T follicular helper cell (primary cell): ENCODE data around the gene RASSF8.

Experiments used
- DNase-seq: peaks from one replicate; pipeline ENCODE4 v3.0.0-alpha.2; 2020; ENCODE audit warnings: low read depth

The RASSF8 gene

GRCh38 chr12:25992026-25992782 is 33.7 kb downstream of the RASSF8 start:
- DNase-seq = no peak

DNA sequence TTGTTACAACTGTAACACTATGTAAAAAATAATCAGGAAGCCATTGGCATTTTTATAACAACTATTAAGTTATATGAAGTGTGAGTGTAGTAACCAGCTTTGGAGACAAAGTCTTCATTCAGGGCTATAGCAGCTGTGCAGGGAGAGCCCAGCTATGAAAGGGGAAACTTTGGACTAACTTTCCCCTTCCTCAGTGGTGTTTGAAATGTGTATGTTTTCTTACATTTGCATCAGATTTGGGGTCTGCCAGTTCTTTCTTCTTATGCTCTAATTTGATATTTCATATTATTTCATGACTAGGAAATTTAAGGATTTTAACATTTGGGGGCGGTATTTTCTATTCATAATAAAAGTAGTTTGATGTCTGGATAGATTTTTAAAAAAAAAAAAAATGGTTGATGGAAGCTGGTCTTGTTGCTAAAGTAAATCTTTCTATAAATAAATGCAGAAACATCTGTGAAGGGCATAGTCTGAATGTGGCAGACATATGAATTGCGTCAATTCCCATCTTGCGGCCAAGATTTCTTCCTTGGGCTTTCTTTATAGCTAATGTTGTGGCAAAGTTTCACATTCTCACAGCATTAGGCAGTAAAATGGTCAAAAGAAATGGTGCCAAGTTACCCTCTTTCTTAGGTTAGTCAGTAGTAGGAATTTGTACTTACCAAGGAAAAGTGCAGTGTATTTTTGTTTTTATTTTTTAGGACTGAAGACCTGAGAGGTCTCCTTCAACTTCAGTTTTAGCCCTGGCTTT is 35.6 kb downstream of the RASSF8 start:
- no peak for DNase-seq

- DNase-seq = no peak
Measured at GRCh38 chr12:25994901-25995625, 36.6 kb downstream of the RASSF8 start.

DNA sequence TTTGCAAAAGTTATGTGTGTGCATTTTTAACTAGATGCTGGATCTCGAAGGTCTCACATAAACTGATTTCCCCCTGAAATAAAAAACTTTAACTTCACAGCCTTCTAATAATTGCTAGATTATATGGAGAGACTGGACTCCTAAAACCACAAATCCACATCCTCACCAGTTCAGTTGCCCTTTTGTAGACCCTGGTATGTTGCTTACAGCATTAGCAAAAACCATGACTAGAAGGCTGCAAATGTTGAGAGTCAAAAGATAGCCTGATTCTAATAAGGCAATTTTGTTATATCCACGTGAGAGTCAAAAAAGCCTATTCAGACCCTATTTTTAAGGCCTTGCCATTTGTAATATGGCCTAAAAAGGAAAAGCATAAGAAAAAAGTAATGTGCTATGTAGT is 37.4 kb downstream of the RASSF8 start:
- no peak for DNase-seq

GRCh38 chr12:25996677-25997076 is 38.2 kb downstream of the RASSF8 start:
- DNase-seq = no peak

DNA sequence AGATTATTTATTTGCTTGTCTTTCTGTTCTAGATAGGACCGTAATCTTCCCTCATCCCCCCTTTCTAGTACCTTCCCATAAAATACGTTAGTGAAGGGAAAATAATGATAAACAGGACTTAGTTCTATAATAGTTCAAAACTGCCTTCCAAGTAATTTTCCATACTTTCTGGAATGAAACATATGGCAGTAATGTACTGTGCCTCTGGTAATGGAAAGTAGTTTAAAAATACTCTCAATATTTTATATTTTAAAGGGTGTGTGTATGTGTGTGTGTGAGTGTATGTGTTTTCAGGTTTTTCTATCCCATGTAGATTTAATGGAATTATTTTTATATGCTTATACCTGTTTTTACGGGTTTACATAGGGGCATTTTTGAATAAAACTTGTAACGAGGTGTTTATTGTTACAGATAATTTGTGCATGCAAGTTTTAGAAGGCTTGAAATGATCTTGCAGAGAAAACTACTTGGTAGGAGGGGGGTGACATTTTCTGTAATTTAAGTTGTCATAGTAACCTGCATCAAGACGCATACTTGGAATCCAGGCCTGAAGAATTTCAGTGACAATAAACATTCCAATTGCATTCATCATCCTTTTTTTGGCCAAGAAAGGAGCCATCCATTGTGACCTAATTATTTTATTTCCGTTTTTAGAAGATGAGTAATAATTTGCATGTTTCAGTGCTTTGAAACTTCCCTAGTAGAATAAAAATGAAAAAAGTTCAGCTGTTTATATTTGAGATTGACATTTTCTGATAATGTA is 38.9 kb downstream of the RASSF8 start:
- no peak for DNase-seq

DNA sequence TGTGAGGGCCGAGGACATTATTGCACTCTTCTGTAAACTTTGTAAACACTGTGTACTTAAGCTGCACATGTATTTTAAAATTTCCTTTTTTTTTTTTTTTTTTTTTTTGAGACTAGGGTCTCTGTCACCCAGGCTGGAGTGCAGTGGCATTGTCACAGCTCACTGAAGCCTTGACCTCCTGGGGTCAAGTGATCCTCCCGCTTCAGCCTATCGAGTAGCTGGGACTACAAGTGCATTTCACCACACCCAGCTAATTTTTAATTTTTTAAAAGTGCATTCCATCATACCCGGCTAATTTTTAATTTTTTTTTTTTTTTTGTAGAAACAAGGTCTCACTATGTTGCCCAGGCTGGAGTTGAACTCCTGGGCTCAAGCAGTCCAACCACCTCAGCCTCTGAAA is 42.4 kb downstream of the RASSF8 start:
- no peak for DNase-seq

DNA sequence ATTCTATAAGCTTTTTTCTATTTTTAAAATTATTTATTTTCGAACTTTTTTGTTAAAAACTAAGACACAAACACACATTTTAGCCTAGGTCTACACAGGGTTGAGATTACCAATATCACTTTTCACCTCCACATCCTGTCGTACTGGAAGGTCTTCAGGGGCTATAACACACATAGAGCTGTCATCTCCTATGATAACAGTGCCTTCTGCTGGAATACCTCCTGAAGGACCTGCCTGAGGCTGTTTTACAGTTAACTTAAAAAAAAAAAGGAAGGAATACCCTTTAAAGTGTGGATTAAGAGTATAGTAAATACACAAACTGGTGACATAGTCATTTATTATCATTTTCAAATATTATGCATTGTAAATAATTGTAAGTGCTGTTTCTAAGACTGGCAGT is 43.0 kb downstream of the RASSF8 start:
- DNase-seq = no peak

GRCh38 chr12:26003065-26003464 is 44.6 kb downstream of the RASSF8 start:
- DNase-seq = no peak

- no peak for DNase-seq
Measured at GRCh38 chr12:26007566-26007965, 49.1 kb downstream of the RASSF8 start.

DNA sequence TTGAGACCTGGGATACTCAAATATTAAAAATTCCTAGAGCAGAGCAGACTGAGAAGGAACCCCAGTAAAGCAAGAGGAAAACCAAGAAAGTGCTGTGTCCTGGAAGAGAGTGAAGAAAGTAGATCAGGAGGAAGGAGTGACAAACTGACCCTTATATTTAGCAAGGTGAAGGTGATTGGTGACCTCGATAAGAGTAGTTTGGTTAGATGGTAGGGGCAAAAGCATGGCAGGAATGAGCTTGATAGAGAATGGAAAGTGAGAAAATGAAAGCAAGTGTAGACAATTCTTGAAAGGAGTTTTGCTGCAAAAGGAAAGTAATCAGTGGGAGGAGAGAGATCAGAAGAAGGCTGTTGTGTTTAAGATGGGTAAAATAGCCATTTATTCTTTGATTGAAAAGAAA is 51.1 kb downstream of the RASSF8 start:
- DNase-seq = no peak

- DNase-seq = no peak
Measured at GRCh38 chr12:26010293-26010821, 51.9 kb downstream of the RASSF8 start.

- DNase-seq = no peak
Measured at GRCh38 chr12:26011099-26011498, 52.6 kb downstream of the RASSF8 start.

DNA sequence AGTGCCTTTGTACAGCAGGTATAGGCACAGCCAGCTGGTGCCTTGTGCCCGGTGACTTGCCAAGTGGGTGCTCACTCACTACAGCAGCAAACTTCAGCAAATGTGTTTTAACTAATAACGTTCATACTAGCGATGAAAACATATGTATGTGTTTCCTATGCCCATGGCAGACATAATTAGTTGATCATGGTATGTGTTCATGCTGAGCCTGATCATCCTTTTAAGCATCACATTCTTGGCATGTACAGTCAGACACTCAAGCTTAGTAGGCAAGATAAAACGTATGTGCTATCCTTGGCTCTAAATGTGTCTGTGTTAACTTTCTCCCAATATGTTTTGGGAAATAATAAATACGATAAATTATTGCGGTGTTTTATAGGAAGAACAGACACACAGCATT is 55.6 kb downstream of the RASSF8 start:
- DNase-seq = no peak

DNA sequence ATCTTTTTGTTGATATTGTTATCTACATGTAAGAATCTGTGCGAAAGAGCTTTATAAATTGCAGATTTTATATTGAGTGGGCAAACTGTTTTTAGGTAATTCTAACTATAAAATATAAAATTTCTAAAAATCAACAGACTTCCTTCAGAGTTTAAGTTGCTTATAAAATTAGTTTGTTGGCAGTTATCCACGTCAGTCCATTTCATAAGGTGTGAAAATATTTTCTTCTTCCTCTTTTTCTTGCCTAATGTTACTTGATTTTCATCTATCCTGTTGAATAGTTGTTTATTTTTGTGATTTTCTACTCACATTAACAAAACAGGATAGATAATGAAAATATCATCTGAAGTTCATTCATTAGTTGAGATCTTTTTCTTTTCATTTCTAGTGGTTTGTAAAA is 58.0 kb downstream of the RASSF8 start:
- no peak for DNase-seq

DNA sequence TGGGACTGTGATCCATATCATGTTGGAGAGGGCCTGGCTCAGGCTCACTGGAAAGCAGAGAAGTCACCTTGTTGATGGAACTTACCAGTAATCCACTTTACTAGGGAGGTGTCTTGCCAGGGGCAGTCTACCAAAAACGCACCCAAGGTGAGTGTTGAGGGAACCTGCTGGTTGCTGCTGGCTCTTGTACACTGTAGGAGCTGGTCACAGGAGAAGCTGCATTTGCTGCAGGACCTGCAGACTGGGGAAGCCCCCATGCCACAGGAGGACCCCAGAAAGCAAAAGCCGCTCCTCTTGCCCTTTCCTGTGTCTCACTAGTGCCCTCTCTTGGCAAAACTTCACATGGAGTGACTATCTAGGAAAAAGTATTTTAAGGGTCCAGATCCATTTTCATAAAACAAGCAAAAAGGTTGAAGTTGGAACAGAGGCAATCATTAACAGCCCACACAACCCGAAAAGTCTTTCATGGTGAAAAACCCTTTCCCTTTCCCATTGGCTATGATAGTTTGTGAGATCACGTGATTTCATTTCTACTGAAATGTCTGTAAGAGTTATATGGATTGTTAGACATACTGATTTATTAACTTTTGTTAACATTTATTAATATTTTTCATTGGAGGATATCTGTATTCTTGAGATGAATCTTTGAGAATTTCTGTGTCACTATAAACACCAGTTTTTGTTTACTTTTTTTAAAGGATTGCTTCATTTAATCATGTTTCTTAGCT is 59.2 kb downstream of the RASSF8 start:
- DNase-seq = no peak

DNA sequence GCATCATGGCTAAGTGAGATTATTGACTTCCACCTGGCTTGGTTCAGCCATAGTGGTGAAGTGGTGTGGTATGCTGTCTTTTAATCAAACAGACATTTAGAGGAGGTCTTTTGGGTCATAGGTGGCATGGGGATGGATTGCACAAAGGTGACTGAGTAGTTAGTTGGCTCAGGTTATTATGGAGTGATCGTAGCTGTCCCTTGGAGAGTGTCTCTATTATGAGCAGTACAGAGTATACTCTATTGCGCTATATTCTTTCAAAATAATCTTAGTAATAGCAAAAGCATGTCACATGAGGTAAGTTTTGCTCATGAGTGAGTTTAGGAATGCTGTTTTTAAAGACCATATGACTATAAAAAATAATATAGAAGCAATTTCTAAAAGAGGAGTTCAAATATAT is 60.4 kb downstream of the RASSF8 start:
- no peak for DNase-seq

- no peak for DNase-seq
Measured at GRCh38 chr12:26021534-26021933, 63.1 kb downstream of the RASSF8 start.

DNA sequence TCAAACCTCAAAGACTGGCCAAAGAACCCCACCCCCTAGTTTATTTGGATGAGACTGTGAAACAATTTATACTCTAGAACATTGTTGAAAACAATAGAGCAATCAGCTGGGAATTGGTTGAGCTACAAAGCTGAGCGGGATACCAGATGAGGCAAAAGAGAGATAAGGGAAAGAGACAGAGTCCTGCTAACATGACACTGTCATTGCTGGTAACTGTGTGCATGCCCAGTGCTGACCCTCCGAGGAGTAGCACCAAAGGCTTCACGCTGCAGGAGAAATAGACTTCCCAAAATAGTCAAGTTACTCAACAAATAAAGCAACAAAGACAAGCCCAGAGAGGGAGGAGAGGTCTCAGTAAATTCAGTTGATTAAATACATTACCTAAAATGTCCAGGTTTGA is 63.6 kb downstream of the RASSF8 start:
- no peak for DNase-seq

DNA sequence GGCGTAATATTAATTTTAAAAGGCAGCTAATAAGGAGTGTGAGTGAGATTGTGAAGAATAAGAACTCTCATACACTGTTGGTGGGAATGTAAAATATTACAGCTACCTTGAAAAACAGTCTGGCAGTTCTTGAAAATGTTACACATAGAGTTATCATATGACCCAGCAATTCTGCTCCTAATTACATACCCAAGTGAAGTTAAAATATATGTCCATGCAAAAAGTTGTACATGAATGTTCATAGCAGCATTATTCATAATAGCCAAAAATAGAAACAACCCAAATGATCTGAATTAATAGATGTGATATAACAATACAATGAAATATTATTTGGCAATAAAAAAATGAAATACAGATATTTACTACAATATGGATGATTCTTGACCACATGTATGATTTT is 68.2 kb downstream of the RASSF8 start:
- no peak for DNase-seq

- no peak for DNase-seq
Measured at GRCh38 chr12:26027401-26027800, 68.9 kb downstream of the RASSF8 start.
